Cardiac fibroblast (primary cell): Measurements from ENCODE around the gene MACROD2.

Experiments
- DNase-seq, 2 donors: peaks; one replicate each; pipeline versions ENCODE4 v3.0.0 to v3.0.0-alpha.2; 2010; ENCODE audit warnings: low read depth in 2 of 2
- H3K4me3 ChIP-seq, 2 donors: replicated peaks in 1 of 2; 1 replicate in 1 of 2; 2 replicates in 1 of 2; pipeline ENCODE4 v1.5.1; 2011; ENCODE audit warnings: low read depth in 2 of 2, low read length in 2 of 2, mild to moderate bottlenecking in 2 of 2, moderate library complexity in 1 of 2
- TF ChIP-seq, protein P1 (sequence below): IDR thresholded peaks from one replicate; pipeline ENCODE4 v1.5.1; 2011; ENCODE audit warnings: low read depth, mild to moderate bottlenecking, low read length, inconsistent platforms

The MACROD2 gene

DNA sequence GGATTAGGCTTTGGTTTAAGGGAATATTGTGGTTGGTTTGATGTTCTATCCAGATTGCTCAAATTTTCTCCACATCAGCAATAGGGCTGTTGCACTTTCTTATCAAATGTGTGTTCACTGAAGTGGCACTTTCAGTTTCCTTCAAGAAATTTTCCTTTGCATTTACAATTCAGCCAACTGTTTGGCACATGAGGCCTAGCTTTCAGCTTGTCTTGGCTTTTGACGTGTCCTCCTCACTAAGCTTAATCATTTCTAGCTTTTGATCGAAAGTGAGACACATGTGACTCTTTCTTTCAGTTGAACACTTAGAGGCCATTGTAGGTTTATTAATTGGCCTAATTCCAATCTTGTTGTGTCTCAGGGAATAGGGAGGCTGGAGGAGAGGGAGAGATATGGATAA is 237.3 kb downstream of the MACROD2 start:
- TF ChIP-seq, protein P1, sequence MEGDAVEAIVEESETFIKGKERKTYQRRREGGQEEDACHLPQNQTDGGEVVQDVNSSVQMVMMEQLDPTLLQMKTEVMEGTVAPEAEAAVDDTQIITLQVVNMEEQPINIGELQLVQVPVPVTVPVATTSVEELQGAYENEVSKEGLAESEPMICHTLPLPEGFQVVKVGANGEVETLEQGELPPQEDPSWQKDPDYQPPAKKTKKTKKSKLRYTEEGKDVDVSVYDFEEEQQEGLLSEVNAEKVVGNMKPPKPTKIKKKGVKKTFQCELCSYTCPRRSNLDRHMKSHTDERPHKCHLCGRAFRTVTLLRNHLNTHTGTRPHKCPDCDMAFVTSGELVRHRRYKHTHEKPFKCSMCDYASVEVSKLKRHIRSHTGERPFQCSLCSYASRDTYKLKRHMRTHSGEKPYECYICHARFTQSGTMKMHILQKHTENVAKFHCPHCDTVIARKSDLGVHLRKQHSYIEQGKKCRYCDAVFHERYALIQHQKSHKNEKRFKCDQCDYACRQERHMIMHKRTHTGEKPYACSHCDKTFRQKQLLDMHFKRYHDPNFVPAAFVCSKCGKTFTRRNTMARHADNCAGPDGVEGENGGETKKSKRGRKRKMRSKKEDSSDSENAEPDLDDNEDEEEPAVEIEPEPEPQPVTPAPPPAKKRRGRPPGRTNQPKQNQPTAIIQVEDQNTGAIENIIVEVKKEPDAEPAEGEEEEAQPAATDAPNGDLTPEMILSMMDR, result no peak
- H3K4me3 ChIP-seq, result no peak overlapping the region
- DNase-seq, result no peak

DNA sequence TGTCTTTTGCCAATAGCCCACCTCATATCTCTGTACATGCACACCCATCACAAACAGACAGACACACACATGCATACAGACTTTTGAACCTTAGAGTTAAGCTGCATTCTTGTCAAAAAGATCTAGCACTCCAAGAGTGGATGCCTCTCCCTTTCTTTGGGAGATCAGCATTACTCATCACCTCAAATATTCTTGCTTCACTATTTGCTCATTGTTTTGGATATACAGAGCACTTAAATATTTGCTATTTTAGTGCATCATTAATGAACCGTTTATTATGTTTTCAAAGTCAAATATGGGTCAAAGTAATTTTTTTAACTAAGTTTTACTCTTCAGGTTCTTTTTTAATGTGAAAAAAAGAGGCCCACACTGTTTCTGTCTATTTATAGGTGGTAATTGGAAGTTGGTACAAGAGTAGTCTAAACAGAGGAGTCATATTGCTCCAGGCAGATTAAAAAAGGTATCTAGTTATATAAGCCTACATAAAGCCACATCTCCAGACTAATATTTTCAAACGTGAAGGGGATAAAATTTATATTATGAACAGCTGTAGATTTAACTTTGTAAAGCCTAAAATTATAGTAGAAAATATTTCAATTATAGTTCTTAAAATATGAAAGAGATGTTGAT is 239.5 kb downstream of the MACROD2 start:
- DNase-seq, result peak; percentile 12 to 15
- TF ChIP-seq, protein P1, result no peak
- H3K4me3 ChIP-seq, result no peak overlapping the region

DNA sequence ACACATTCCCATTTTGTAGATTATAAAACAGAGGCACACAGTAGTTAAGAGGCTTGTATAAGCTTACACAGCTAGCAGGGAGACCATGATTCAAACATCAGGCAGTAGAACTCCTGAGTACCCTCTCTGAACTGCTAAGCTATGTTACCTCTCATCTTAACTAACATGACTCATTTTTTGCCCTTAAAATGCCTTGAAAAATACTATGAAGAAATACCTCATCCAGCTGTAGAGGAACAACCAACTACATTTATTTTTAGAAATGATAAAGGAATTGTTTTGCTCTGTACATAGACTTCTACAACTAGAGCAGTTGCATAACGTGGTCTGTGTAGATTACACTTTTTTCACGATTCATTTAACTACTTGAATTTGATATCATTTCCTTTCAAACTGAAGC is 240.0 kb downstream of the MACROD2 start:
- peak; percentile 29 to 39 for DNase-seq
- TF ChIP-seq, protein P1, result no peak
- no peak overlapping the region for H3K4me3 ChIP-seq

DNA sequence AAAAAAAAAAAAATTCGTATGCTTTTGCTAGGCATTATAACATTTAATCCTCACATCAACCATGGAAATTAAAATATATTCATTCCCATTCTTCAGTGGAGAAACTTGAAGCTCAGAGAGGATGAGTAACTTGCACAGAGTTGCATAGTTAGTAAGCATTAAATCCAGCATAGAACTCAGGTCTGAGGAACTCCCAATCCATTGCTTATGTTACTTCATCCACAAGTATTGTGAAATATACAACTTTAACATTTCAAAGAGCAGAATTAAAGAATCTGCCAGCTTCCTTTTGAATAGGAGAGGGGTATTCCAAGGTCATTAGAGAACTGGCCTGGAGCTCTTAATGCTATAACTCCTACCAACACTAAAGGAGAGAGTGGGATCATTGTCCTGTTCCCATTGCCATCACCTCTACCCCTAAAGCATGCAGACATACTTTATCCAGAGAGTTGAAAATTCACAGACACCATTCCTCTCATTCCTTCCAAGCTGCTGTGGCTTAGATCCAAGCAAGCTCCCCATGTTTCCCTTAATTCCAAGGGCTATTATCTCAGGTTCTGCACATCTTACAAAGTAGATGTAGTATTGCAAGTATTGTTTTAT is 250.2 kb downstream of the MACROD2 start:
- DNase-seq, result peak in 1 of 2 donors; percentile 57
- no peak overlapping the region for H3K4me3 ChIP-seq
- TF ChIP-seq, protein P1, result no peak

DNA sequence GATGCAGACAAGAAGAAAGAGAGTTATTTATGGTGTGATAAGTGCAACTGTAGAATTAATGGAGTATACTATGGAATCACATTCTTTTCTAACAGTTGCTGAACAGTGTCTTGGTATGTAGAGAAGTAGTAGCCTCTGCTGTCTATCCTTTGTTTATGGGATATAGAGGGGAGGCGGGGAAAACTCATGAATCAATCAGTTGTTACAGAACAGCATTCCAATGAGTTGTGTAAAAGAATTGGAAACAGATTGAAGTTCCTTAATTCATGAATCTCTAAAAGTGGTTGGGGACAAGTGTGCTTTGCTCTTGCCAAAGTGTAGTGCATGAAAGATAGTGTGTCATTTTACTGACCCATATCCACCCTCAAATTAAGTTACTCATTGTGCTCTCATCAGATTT is 264.4 kb downstream of the MACROD2 start:
- no peak for DNase-seq
- H3K4me3 ChIP-seq, result no peak overlapping the region
- TF ChIP-seq, protein P1, result no peak

DNA sequence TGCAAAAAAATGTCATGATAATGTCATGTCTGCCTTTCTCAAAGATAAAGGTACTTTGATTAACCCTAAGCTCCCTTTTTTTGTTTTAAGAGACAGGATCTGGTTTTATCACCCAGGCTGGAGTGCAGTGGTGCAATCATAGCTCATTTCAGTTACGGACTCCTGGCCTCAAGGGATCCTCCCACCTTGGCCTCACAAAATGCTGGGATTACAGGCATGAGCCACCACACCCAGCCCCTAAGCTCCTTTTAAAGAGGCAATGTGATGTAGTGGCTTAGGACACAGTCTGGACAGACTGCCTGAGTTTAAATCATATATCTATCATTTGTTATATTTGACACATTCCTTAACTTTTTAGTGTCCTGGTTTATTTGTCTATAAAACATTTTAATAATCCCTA is 265.1 kb downstream of the MACROD2 start:
- no peak for DNase-seq
- no peak overlapping the region for H3K4me3 ChIP-seq
- TF ChIP-seq, protein P1, result no peak
